GM12878 (cell line): ENCODE data around the gene FXYD4. TPM values are rescaled to one million over a fixed set of nuclear protein-coding genes. Genes with fewer than 3 reads are reported as not detected.

Source experiments
- ATAC-seq: fragments of 200-7000 bp; cut with Tn5 transposase; 3 replicates; pipeline ENCODE4 v1.9.1; 2020; ENCODE audit warnings: mild to moderate bottlenecking, moderate library complexity
- BruUV-seq: library from RNA; stranded (reverse); fragments of 400-500 nt; replicated peaks from 2 replicates; lab custom pipeline; 2021; lab: Mats Ljungman, UMichigan
- CTCF ChIA-PET: fragments of 300-600 bp; sonication (Branson Sonifier 250); formaldehyde crosslinking; extraction: SDS; loops from one replicate; lab custom pipeline; 2021; ENCODE audit warnings: inconsistent platforms; lab: Yijun Ruan, JAX
- POLR2A ChIA-PET: fragments of 350-600 bp; formaldehyde crosslinking; extraction: SDS; loops from one replicate; lab custom pipeline; 2021; ENCODE audit warnings: inconsistent platforms; lab: Charles Lee
- RAD21 ChIA-PET: fragments of 300-600 bp; sonication (Branson Sonifier 250); formaldehyde crosslinking; loops from one replicate; lab custom pipeline; 2023; ENCODE audit warnings: antibody characterized with exemption; ENCODE audit not compliant: unreplicated experiment; lab: Charles Lee
- SMC1A ChIA-PET: fragments of 300-600 bp; sonication (Branson Sonifier 250); formaldehyde crosslinking; loops from one replicate; lab custom pipeline; 2023; ENCODE audit not compliant: unreplicated experiment, uncharacterized antibody; lab: Charles Lee
- DNase-seq: peaks from one replicate; pipeline ENCODE4 v3.0.0-alpha.2; 2011; ENCODE audit warnings: low read depth, low spot score
- FAIRE-seq: peaks from 3 replicates; lab custom pipeline; 2011; peaks lifted over from hg19 to GRCh38; lab: Jason Lieb, UNC
- H2AFZ ChIP-seq: 2 replicates; pipeline ENCODE4 v1.6.0; 2011; ENCODE audit warnings: low read depth, low read length, control low read depth; ENCODE audit not compliant: control insufficient read depth
- H3K27ac ChIP-seq: 2 replicates; pipeline ENCODE4 v1.5.1; 2011; ENCODE audit warnings: control low read depth; ENCODE audit not compliant: control insufficient read depth, insufficient read depth
- H3K27me3 ChIP-seq, 2 experiments: replicated peaks in 1 of 2; 2 replicates each; pipeline versions ENCODE4 v1.6.0 to v1.6.1; 2011; ENCODE audit warnings: low read length in 1 of 2; ENCODE audit not compliant: control insufficient read depth in 2 of 2, insufficient read depth in 2 of 2
- H3K36me3 ChIP-seq, 2 experiments: 2 replicates each; pipeline ENCODE4 v1.5.1; 2011; ENCODE audit warnings: low read length in 1 of 2; ENCODE audit not compliant: control insufficient read depth in 2 of 2, insufficient read depth in 2 of 2
- H3K4me1 ChIP-seq: 2 replicates; pipeline ENCODE4 v1.6.1; 2011; ENCODE audit warnings: mild to moderate bottlenecking, low read length, moderate library complexity, mixed read lengths; ENCODE audit not compliant: control insufficient read depth, insufficient read depth
- H3K4me2 ChIP-seq: 2 replicates; pipeline ENCODE4 v1.6.0; 2011; ENCODE audit warnings: control low read depth; ENCODE audit not compliant: control insufficient read depth, insufficient read depth
- H3K4me3 ChIP-seq: fragments of 200-600 bp; sonication (generic); 2 replicates; pipeline ENCODE4 v1.5.1; 2016
- H3K79me2 ChIP-seq: 2 replicates; pipeline ENCODE4 v1.6.0; 2011; ENCODE audit warnings: low read length; ENCODE audit not compliant: control insufficient read depth, insufficient read depth
- H3K9ac ChIP-seq: 2 replicates; pipeline ENCODE4 v1.8.0; 2011; ENCODE audit warnings: low read length, control low read depth, mixed read lengths; ENCODE audit not compliant: control insufficient read depth, insufficient read depth
- H3K9me3 ChIP-seq: replicated peaks from 3 replicates; pipeline ENCODE4 v1.5.1; 2011; ENCODE audit warnings: mild to moderate bottlenecking, low read length; ENCODE audit not compliant: control insufficient read depth, insufficient read depth
- H4K20me1 ChIP-seq: 2 replicates; pipeline ENCODE4 v1.6.0; 2011; ENCODE audit not compliant: control insufficient read depth, insufficient read depth
- ASH2L ChIP-seq: fragments of 300-600, 200-600 bp; sonication (generic); IDR thresholded peaks from 2 replicates; pipeline ENCODE4 v1.6.1; 2017; ENCODE audit warnings: low read depth, mild to moderate bottlenecking, borderline replicate concordance
- MYC ChIP-seq: IDR thresholded peaks from 2 replicates; pipeline ENCODE4 v1.6.1; 2011; ENCODE audit warnings: mild to moderate bottlenecking, low read length, moderate library complexity, inconsistent platforms; ENCODE audit not compliant: insufficient read depth, insufficient replicate concordance, insufficient read length, severe bottlenecking
- SMAD1 ChIP-seq: fragments of 450-650 bp; IDR thresholded peaks from 2 replicates; pipeline ENCODE4 v1.6.1; 2018; ENCODE audit warnings: mild to moderate bottlenecking, low read depth; ENCODE audit not compliant: partially characterized antibody
- WGBS: methylation state at CpG from one replicate; pipeline ENCODE4 v1.1.6; 2016; ENCODE audit warnings: low lambda C conversion rate; ENCODE audit not compliant: insufficient replicate concordance, insufficient coverage; ENCODE audit errors: missing lambda C conversion rate; 5-methylcytosine and 5-hydroxymethylcytosine counted together
- in situ Hi-C: fragments of 300-500 bp; cut with MboI; formaldehyde crosslinking; loops from 9 replicates; pipeline ENCODE4 v1.14.3; 2018; ENCODE audit warnings: mixed read lengths
- intact Hi-C: fragments of 100-400 bp; cut with micrococcal nuclease; formaldehyde crosslinking; loops from one replicate; pipeline ENCODE4 v1.14.2; 2022; ENCODE audit not compliant: unreplicated experiment
- polyA plus RNA-seq, 11 experiments: library from polyadenylated mRNA; depleted of rRNA in 4 of 11; unstranded in 6 of 11; stranded (reverse) in 5 of 11; fragments of >200 nt; fragmentation: Nextera tagmentation in 4 of 11; fragmentation: Illumina TruSeq in 1 of 11; extraction: Ambion mirVana in 4 of 11; extraction: Trizol in 1 of 11; gene quantifications; 1 replicate in 1 of 11; 2 replicates in 10 of 11; pipeline versions ENCODE4 v1.2.1 to v1.2.3, GENCODE V29; 2011 to 2016; ENCODE audit warnings: inconsistent platforms in 2 of 11, missing spikeins in 2 of 11, low read depth in 1 of 11
- total RNA-seq, 4 experiments: library from RNA; depleted of rRNA in 3 of 4; stranded (reverse); fragments of >200 nt in 3 of 4; fragmentation: Illumina TruSeq in 1 of 4; extraction: Trizol in 1 of 4; gene quantifications; 2 replicates each; pipeline versions ENCODE4 v1.2.1 to v1.2.3, GENCODE V29; 2013 to 2021
- TF ChIP-seq, protein P1 (sequence below): fragments of 450-650 bp; conservative IDR thresholded peaks from 2 replicates; pipeline ENCODE4 v1.6.1; 2017; ENCODE audit warnings: mild to moderate bottlenecking, moderate library complexity

Gene FXYD4
- total and polyA plus RNA-seq, 10 of the 15 experiments (the other 5 are each of a cell fraction or from before 2014, with no cell fraction given): not detected

DNA sequence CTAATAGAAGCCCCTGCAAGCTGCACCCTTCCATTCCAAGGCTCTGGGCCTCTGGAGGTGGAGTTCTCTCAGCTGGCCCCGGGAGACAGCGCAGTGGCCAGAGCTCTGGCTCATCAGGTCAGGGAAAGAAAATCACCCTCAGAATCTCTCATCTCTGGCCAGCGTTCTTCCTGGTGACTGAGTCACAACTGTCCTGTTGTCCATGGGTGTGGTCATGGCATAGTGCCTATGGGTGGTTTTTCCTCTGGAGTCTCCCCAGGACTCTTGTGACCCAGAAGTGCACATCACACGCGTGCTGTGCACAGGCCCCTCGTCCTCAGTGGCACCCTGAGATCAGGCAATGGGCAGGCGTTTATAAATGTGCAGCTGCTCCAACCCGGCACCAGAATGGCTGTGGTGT, 27.4 kb upstream of the FXYD4 start:
- no peak for DNase-seq
- Histone ChIP-seq H3K27me3 (no peaks in the 10 kb centered on the region; a peak in 1 of 4 replicates), H3K79me2 (no peaks in the 10 kb centered on the region), H3K4me3 (no peak overlapping the region), H4K20me1 (no peaks in the 10 kb centered on the region), H3K4me1 (no peaks in the 10 kb centered on the region), H3K9ac (no peak overlapping the region), H3K36me3 (no peaks in the 10 kb centered on the region), H3K9me3 (no peaks in the 10 kb centered on the region), H2AFZ (no peak overlapping the region)
- ATAC-seq: no peak
- SMC1A ChIA-PET: no interaction called here
- in situ Hi-C loops: no loop called here
- no TSS peak for BruUV-seq
- TF ChIP-seq SMAD1 (no peak), MYC (no peak), ASH2L (no peak)
- TF ChIP-seq, protein P1, sequence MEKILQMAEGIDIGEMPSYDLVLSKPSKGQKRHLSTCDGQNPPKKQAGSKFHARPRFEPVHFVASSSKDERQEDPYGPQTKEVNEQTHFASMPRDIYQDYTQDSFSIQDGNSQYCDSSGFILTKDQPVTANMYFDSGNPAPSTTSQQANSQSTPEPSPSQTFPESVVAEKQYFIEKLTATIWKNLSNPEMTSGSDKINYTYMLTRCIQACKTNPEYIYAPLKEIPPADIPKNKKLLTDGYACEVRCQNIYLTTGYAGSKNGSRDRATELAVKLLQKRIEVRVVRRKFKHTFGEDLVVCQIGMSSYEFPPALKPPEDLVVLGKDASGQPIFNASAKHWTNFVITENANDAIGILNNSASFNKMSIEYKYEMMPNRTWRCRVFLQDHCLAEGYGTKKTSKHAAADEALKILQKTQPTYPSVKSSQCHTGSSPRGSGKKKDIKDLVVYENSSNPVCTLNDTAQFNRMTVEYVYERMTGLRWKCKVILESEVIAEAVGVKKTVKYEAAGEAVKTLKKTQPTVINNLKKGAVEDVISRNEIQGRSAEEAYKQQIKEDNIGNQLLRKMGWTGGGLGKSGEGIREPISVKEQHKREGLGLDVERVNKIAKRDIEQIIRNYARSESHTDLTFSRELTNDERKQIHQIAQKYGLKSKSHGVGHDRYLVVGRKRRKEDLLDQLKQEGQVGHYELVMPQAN: no peak
- TF ChIP-seq, all 136 proteins: peak for 0
- RAD21 ChIA-PET: no interaction called here
- no peak overlapping the region for H3K27ac ChIP-seq
- intact Hi-C loops: loop anchor here (10.0 kb wide), 1 partner anchor 139 kb away; no protein-coding TSS in a partner anchor
- POLR2A ChIA-PET: no interaction called here
- no peak for FAIRE-seq
- H3K4me2 ChIP-seq: no peak overlapping the region
- 37% methylated on average over 8 of the region's 8 CpGs for WGBS
- CTCF ChIA-PET: no interaction called here
